Transverse colon (tissue), 4 donors: Measurements from ENCODE around the gene PTPRN2. TPM values are rescaled to one million over a fixed set of nuclear protein-coding genes. Genes with fewer than 3 reads are reported as not detected.

ENCODE experiments used
- DNase-seq: peaks from one replicate; pipeline ENCODE4 v3.0.0-alpha.2; 2019
- H3K27ac ChIP-seq, 4 donors: fragments of 200-600 bp; sonication (generic); 2 replicates each; pipeline ENCODE4 v1.5.1; 2016 to 2018; ENCODE audit warnings: inconsistent platforms in 4 of 4
- H3K27me3 ChIP-seq: fragments of 200-600 bp; sonication (generic); 2 replicates; pipeline ENCODE4 v1.5.1; 2017; ENCODE audit warnings: inconsistent platforms
- H3K36me3 ChIP-seq, 4 donors: fragments of 200-600 bp; sonication (generic); 2 replicates each; pipeline ENCODE4 v1.5.1; 2017 to 2019; ENCODE audit warnings: inconsistent platforms in 4 of 4
- H3K4me1 ChIP-seq, 4 donors: fragments of 200-600 bp; sonication (generic); 2 replicates each; pipeline ENCODE4 v1.5.1; 2017 to 2020; ENCODE audit warnings: inconsistent platforms in 4 of 4
- H3K4me3 ChIP-seq, 4 donors: fragments of 200-600 bp; sonication (generic); 1 replicate in 1 of 4; 2 replicates in 3 of 4; pipeline versions ENCODE4 v1.5.1 to v1.6.1; 2017 to 2019; ENCODE audit warnings: inconsistent platforms in 4 of 4
- H3K9me3 ChIP-seq, 2 donors: fragments of 200-600 bp; sonication (generic); 2 replicates each; pipeline ENCODE4 v1.5.1; 2017 to 2019; ENCODE audit warnings: inconsistent platforms in 2 of 2
- EP300 ChIP-seq: sonication (generic); formaldehyde crosslinking; IDR thresholded peaks from one replicate; pipeline ENCODE4 v1.6.1; 2017; ENCODE audit warnings: antibody characterized with exemption, low read depth
- POLR2A ChIP-seq: fragments of 450-650 bp; IDR thresholded peaks from one replicate; pipeline ENCODE4 v1.6.1; 2016; ENCODE audit warnings: antibody characterized with exemption, mild to moderate bottlenecking, moderate library complexity
- POLR2AphosphoS5 ChIP-seq, 3 donors: sonication (generic); formaldehyde crosslinking; IDR thresholded peaks; one replicate each; pipeline ENCODE4 v1.6.1; 2016; ENCODE audit warnings: antibody characterized with exemption in 3 of 3
- WGBS, 2 donors: methylation state at CpG; one replicate each; pipeline ENCODE4 v1.1.5; 2018; ENCODE audit warnings: low coverage in 1 of 2; 5-methylcytosine and 5-hydroxymethylcytosine counted together
- in situ Hi-C, 4 donors: fragments of 200-750 bp; cut with MboI; loops; one replicate each; pipeline versions ENCODE4 v1.15.0 to v1.15.1; 2017; ENCODE audit warnings: low sequenced_read_pairs in 3 of 4, low pct_ligation_motif_present in 1 of 4, low pct_unique_long_range_greater_than_20kb in 1 of 4
- intact Hi-C: fragments of 100-400 bp; cut with DNase I; formaldehyde crosslinking; loops from one replicate; pipeline ENCODE4 v1.15.1; 2023; ENCODE audit warnings: low total_unique reads
- total RNA-seq, 4 donors: library from RNA; depleted of rRNA; stranded (reverse); fragments of >200 nt; gene quantifications; one replicate each; pipeline ENCODE4 v1.1.0, GENCODE V29; 2016
- TF ChIP-seq, protein P1 (sequence below), 5 experiments: fragments of 200-600 bp in 3 of 5; fragments of 450-650 bp in 2 of 5; sonication (generic) in 3 of 5; IDR thresholded peaks; 1 replicate in 2 of 5; 2 replicates in 3 of 5; pipeline ENCODE4 v1.5.1; 2016 to 2017; ENCODE audit warnings: antibody characterized with exemption in 5 of 5, inconsistent platforms in 3 of 5, mild to moderate bottlenecking in 2 of 5, moderate library complexity in 1 of 5

PTPRN2 gene
- total RNA-seq, 4 donors from 2014 or later, result 15.4 to 31.1 (median 21.8) TPM

DNA sequence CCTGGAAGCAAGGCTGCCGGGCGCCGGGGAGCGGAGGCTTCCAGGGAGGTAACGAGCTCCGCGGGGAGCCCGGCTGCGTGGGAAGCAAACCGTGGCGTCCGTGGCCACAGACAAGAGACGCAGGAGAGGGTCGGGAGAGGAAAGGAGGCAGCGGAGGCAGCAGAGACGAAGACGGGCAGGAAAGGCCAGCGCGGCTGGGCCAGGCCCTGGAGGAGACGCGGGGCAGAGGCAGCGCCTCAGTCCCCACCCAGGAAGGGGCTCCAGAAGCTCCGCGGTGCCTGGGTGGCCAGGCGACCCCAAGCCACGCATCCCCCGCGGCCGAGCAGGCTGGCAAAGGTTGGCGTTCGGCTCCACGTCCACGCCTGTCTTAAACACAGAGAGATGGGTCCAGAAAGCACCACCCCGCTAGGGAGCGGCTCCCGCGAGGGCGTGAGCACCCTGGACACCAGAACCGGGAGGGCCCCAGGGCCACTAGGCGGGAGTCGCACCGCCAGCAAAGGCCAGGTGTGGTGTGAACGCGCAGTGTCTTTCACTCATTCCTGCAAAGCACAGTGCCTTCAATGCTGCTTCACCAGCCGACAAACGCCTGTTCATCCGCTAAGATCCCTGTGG is 97.3 kb downstream of the PTPRN2 start:
- intact Hi-C loops (no loop called here), in situ Hi-C loops (no loop called here)
- 93% methylated on average over 47 of the region's 47 CpGs; no CpG with 5 or more reads in 1 of the 2 donors for WGBS, 2 donors
- DNase-seq, result no peak
- TF ChIP-seq EP300 (no peak), POLR2AphosphoS5 (IDR thresholded peaks at IDR 0.05) (no peak), POLR2A (no peak)
- TF ChIP-seq, protein P1, sequence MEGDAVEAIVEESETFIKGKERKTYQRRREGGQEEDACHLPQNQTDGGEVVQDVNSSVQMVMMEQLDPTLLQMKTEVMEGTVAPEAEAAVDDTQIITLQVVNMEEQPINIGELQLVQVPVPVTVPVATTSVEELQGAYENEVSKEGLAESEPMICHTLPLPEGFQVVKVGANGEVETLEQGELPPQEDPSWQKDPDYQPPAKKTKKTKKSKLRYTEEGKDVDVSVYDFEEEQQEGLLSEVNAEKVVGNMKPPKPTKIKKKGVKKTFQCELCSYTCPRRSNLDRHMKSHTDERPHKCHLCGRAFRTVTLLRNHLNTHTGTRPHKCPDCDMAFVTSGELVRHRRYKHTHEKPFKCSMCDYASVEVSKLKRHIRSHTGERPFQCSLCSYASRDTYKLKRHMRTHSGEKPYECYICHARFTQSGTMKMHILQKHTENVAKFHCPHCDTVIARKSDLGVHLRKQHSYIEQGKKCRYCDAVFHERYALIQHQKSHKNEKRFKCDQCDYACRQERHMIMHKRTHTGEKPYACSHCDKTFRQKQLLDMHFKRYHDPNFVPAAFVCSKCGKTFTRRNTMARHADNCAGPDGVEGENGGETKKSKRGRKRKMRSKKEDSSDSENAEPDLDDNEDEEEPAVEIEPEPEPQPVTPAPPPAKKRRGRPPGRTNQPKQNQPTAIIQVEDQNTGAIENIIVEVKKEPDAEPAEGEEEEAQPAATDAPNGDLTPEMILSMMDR (IDR thresholded peaks at IDR 0.05), result no peak
- Histone ChIP-seq H3K9me3 (no peaks in the 10 kb centered on the region), H3K27ac (no peak overlapping the region), H3K4me3 (no peak overlapping the region), H3K36me3 (no peaks in the 10 kb centered on the region), H3K27me3 (peaks cover 2% of the 10 kb centered on the region), H3K4me1 (no peaks in the 10 kb centered on the region)

DNA sequence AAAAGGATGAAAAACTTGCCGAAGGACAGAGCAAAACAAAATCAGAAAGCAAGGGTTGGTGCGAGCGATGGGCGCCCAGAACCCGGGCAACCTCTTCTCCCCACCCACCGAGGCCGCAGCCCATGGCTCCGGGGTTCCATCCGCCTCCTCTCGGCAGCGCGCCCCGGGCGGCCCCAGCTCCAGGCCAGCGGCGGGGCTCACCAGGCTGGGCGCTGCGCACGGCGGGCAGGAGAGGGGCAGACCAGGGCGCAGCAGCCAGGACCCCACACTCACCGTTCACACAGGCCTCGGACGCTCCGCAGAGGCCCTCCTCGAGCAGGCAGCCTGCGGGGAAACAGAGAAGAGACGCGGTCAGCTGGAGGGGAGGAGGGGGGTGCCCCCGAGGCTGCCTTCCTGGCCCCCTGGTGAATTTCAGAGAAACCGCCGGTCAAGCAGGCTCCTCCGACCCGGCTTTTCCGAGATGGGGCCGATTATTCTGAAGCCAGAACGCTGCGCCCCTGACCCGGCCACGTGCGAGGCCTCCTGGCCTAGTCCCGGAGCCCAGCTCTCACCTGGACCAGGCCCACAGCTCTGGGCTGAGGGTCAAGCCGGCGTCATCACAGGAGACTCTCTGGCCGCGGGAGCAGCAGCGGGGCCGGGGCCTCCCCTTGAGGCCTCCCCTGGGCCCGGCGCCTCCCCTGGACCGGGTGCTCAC is 98.0 kb downstream of the PTPRN2 start:
- TF ChIP-seq POLR2A (no peak), EP300 (no peak), POLR2AphosphoS5 (IDR thresholded peaks at IDR 0.05) (no peak)
- TF ChIP-seq, protein P1 (IDR thresholded peaks at IDR 0.05), result no peak

DNA sequence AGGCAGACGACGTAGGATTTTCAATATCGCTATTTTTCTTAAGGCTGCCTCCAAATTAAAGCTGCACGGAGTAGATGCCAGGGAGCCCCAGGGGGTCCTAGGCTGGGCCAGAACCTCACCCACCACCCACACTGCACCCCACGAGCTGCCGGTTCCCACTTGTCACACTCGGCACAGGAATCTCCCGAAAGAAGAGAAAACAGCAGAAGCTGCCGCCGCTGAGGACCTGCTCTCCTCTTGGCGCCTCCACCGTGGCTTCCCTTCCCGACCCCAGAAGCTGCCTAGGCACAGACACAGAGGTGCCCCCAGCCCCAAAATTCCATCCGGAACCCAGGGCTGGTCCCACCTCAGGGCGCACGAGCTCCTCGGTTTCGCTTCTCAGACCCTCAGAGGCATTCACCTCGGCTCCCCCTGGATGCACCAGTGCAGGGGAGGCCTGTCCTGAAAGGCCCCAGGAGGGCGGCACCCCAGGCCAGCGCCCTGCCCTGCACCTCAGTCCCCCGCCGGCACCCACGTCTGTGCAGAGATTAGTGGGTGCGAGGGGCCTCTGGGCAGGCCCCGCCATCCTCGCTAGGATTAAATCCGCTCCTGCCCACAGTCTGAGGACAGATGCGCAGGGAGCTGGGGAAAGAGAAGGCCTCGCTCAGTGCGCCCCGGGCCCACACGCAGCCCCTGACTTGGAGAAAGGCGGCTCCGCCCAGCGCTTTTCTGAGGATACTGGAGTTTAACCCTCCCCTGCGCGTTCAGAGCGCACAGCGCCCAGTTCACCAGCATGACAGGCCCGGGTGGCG is 99.2 kb downstream of the PTPRN2 start:
- in situ Hi-C loops, result no loop called here
- no peaks in the 10 kb centered on the region for H3K27me3 ChIP-seq

More for the DNA sequence above, 98.0 kb downstream of the PTPRN2 start:
- H3K27me3 ChIP-seq, result no peaks in the 10 kb centered on the region
- no peak for DNase-seq
- H3K9me3 ChIP-seq, result no peaks in the 10 kb centered on the region
- WGBS, 2 donors, result 83 to 94% methylated on average over 1 to 49 of the region's 51 CpGs
- H3K4me3 ChIP-seq, result no peak overlapping the region
- intact Hi-C loops (no loop called here), in situ Hi-C loops (no loop called here)
- no peaks in the 10 kb centered on the region for H3K4me1 ChIP-seq
- H3K36me3 ChIP-seq, result no peaks in the 10 kb centered on the region
- no peak overlapping the region for H3K27ac ChIP-seq

More for the DNA sequence above, 99.2 kb downstream of the PTPRN2 start:
- Histone ChIP-seq H3K9me3 (no peaks in the 10 kb centered on the region), H3K27ac (no peak overlapping the region), H3K36me3 (no peaks in the 10 kb centered on the region), H3K4me1 (no peaks in the 10 kb centered on the region), H3K4me3 (no peak overlapping the region)
- WGBS, 2 donors, result 93% methylated on average over 41 of the region's 42 CpGs; no CpG with 5 or more reads in 1 of the 2 donors
- intact Hi-C loops, result no loop called here
- TF ChIP-seq EP300 (no peak), POLR2AphosphoS5 (IDR thresholded peaks at IDR 0.05) (no peak), POLR2A (no peak)
- TF ChIP-seq, protein P1 (IDR thresholded peaks at IDR 0.05), result no peak
- no peak for DNase-seq
